SKM-1 treated with dmso at 0.1 percent for 144 hours (cell line): Measurements from ENCODE around the gene C1QTNF12.

Experiments
- DNase-seq: peaks from one replicate; lab custom pipeline; 2025; ENCODE audit not compliant: unreplicated experiment; lab: John Stamatoyannopoulos, UW

Gene C1QTNF12, protein sequence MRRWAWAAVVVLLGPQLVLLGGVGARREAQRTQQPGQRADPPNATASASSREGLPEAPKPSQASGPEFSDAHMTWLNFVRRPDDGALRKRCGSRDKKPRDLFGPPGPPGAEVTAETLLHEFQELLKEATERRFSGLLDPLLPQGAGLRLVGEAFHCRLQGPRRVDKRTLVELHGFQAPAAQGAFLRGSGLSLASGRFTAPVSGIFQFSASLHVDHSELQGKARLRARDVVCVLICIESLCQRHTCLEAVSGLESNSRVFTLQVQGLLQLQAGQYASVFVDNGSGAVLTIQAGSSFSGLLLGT

GRCh38 chr1:1246577-1247340 lies at the start of gene C1QTNF12:
TSS of gene C1QTNF12 (minus strand) at chr1:1246722. CDS start at chr1:1246690, 32 bp downstream.
- no peak for DNase-seq

GRCh38 chr1:1295154-1295923 lies 48.8 kb upstream of the C1QTNF12 start:
- DNase-seq, result no peak

DNA sequence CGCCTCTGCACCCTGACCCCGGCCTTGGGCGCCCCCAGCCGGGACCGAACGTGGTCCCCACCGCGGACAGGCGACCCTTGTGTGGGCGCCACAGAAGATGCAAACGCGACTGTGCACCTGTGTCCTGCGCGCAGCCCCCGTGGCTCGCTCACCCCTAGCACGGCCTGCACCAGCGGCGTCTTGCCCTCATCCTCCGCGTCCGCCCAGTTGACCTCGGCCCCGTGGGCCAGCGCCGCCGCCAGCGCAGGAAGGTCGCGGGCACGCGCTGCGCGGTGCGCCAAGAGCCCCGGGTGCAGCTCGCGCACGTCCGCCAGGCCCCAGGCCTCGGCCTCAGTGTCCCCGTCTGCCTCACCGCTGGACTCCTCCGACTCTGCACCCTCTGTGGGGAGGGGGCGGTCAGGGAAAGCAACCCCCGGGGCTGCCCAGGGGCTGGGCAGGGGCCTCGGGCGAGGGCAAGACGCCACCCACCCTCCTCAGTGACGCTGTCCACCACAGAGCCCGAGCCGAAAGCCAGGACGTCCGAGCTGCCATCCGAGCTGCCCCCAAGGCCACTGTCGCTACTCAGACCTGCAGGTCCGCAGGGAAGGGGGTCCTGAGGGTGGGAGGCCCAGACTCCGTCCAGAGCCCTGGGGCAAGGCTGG lies 47.8 kb upstream of the C1QTNF12 start:
- no peak for DNase-seq

DNA sequence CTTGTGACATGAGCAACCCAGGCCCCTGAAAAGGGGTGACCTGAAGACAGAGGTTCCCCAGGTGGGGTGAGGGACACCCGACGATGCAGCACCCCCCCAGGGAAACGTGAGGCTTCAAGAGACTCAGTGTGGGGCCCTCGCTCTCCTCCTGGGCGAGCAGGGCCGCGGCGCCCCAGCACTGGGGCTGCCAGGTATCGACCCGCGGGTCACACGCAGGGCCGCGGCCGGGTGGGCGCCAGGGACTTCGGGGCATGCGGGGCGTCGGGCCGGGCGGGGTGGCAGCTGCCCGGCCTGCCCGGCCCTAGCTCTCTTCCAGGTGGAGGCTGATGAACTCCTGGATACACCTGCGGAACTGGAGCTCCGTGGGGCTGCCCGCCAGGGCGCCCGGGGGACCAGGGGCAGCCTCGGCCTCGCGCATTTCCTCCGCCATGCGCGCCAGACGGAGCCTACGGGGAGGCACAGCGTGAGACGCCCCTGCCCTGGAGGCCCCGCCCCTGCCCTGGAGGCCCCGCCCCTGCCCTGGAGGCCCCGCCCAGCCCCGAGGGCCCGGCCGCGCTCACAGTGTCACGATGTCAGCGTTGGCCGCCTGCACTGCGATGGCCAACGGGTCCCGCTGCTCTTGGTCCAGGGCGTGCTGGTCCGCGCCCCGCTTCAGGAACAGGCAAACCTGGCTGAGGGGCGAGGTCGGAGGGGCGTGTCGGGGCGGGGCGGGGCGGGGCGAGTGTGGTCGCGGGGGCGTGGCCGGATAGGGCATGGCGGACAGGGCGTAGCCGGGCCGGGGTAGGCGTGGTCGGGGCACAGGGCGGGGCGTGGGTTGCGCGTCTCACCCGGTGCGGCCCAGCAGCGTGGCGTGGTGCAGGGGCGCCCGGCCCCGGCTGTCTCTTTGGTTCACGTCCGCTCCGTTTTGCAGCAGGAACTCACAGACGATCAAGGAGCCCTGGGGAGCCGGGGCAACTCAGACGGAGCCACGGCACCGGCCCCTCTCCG lies 47.0 kb upstream of the C1QTNF12 start:
- no peak for DNase-seq

DNA sequence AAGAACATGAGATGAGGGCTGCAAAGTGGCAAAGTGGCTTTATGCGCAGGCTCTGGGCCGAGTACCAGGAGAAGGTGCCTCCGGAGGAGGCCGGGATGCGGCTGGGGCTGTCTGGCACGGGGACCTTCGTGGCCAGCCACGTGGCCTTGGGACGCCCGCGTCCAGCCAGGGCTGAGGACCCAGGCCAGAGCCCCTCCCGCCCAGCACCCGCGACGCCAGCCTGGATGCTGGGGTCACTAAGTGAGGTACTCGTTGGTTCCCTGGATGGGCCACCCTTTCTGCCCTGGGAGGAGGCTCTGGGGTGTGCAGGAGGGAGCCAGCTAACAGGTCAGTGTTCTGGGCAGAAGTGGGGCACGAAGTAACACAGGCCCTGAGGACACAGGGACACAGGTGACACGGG lies 46.3 kb upstream of the C1QTNF12 start:
- no peak for DNase-seq

DNA sequence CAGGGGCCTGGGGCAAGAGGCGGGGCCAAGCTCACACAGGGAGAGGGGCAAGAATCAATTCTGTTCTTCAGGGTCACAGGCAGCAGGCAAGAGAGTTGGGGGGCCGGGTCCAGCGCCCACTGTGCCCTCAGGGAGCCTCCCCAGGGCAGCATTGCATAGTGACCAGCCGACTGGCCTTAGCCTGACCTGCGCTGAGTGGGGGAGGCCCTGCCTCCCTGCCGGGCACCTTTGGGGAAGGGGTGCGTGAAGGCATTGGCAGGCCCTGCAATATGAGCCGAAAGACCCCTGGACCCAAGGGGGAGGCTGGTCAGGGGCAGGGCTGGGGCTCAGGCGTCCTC lies 45.9 kb upstream of the C1QTNF12 start:
- DNase-seq, result no peak

DNA sequence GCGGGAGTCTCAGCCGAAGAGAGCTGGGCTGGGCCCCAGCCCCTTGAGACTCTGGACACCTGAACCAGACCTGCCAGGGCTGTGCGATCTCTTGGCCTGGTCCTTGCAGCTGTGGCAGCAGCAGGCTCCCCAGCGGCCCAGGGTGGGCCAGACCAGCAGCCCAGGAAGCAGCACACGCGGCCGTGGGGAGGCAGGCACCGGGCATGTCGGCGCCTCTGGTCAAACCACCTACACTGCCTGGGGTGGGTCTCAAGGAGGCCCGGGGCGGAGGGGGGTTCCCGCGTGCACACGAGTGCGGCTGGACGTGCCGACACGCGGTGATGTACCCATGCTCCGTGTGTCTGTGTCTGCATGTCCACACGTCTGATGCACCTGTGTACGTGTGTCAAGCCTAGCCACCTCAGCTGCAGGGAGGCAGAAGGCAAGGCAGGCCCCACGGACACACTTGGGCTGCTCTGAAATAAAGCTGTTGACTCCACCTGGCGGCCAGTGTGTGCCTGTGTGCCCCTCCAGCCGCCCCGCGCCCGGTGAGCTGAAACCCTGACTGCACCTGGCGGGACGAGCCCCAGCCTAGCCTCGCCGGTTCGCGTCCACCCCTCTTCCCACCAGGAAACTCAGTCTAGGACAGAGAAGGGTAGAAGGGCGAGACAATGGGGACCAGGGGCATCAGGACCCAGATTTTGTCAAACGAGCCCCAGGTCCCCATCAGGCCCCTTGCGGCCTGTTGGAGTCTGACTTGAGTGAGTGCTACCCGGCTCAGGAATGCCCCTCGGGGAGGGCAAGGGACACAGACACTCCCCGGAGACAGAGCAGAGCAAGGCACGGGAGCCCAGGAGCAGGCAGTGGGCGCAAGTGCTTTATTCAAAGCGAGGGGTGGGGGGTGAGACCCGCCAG lies 45.3 kb upstream of the C1QTNF12 start:
- DNase-seq, result peak; percentile 18

DNA sequence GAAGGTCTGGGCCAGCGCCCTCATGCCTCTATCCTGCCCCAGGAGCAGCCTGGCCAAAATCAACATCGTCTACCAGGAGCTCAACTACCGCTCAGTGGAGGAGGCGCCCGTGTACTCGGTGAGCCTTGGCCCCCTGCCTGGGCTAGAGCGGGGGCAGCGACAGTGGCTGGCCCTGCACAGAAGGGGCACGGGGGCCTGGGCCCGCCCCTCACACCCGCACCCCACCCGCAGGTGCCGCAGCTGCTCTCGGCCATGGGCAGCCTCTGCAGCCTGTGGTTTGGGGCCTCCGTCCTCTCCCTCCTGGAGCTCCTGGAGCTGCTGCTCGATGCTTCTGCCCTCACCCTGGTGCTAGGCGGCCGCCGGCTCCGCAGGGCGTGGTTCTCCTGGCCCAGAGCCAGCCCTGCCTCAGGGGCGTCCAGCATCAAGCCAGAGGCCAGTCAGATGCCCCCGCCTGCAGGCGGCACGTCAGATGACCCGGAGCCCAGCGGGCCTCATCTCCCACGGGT lies 44.6 kb upstream of the C1QTNF12 start:
- no peak for DNase-seq

GRCh38 chr1:1290238-1290731 lies 43.8 kb upstream of the C1QTNF12 start:
- peak; percentile 23 for DNase-seq

DNA sequence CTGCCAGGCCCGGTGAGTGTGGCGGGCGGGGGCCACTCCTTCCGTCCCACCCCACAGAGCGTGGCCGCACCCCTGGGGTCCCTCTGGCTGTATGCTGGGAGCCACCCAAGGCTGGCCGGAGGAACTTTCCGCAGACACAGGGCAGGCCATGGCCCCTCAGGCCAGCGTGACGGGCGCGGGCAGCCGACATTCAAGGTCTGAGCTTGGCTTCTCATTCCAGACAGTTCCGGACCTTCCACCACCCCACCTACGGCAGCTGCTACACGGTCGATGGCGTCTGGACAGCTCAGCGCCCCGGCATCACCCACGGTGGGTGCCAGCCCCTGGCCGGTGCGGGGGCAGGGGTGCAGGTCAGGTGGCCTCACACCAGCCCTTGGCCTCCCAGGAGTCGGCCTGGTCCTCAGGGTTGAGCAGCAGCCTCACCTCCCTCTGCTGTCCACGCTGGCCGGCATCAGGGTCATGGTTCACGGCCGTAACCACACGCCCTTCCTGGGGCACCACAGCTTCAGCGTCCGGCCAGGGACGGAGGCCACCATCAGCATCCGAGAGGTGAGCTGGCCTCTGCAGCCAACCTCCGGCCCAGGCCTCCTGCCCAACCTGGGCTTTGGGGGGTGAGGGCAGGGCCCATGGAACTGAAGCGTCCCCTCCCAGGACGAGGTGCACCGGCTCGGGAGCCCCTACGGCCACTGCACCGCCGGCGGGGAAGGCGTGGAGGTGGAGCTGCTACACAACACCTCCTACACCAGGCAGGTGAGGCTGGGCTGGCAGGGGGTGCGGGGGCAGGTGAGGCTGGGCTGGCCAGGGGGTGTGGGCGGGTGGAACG lies 41.0 kb upstream of the C1QTNF12 start:
- no peak for DNase-seq

DNA sequence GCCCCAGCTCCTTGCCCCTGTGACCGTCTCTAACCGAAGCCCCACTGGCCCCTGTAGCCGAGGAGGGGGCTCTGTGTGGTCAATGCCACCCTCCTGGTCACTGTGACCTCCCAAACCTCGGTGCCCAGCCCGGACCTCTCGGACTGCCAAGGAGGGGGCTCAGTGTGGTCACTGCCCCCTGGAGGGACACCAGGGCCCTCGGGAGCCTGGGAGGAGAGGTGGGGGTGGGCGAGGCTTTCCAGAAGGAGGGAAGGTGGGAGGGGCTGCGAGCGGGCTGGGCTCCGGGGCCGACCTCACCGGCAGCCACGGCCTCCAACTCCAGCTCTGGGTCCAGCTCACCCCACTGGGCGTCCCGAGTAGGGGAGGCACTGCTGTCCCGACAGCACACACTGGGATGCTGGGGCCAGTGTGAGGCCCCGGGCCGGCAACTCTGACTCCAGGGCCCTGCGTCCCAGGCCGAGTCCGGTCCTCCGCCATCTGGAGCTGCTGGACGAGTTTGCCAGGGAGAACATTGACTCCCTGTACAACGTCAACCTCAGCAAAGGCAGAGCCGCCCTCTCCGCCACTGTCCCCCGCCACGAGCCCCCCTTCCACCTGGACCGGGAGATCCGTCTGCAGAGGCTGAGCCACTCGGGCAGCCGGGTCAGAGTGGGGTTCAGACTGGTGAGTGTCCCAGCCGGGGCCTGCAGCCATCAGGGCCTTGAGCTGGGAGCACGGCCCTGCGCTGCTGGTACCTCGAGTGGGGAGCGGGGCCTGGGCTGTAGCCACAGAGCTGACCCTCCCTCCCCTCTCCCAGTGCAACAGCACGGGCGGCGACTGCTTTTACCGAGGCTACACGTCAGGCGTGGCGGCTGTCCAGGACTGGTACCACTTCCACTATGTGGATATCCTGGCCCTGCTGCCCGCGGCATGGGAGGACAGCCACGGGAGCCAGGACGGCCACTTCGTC lies 40.1 kb upstream of the C1QTNF12 start:
- DNase-seq, result no peak

DNA sequence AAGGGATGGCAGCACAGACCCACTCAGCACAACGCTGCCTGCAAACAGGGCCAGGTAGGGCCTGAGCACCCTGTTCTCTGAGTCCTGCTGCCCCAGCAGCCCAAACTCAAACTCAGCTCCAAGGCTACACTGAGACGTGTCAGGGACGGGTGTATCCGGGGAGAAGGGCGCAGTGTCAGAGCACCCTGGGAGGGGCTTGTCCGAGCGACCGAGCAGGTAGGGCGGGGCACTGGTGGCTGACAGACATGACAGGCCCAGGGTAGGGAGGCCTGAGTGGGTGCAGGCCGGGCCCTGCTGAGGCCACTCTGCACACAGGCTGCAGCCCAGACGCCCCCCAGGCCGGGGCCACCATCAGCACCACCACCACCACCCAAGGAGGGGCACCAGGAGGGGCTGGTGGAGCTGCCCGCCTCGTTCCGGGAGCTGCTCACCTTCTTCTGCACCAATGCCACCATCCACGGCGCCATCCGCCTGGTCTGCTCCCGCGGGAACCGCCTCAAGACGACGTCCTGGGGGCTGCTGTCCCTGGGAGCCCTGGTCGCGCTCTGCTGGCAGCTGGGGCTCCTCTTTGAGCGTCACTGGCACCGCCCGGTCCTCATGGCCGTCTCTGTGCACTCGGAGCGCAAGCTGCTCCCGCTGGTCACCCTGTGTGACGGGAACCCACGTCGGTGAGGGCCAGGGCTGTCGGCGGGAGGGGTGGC lies 39.2 kb upstream of the C1QTNF12 start:
- DNase-seq, result no peak

DNA sequence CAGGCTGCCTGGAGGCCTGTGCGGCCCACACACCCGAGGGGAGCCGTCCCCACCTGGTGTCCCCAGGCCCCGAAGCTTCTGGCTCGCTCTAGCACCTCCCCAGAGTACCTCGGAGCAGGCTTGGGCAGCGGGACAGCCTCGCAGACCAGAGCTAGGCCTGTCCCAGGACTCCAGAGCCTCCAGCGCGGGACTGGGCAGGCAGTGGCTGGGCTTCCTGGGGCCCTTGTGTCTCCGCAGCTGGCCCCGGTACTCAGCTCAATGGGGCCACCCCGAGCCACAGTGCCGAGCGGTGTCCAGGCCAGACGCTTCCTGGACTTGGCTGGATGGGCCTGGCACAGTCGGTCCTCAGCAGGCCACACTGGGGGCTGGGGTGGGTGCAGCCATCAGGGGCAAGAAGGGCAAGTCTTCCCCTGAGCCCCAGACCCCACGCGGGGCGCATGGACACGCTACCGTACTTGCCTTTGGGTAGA lies 38.6 kb upstream of the C1QTNF12 start:
- no peak for DNase-seq

- DNase-seq, result no peak
Observed at GRCh38 chr1:1284221-1285101, 37.9 kb upstream of the C1QTNF12 start.

DNA sequence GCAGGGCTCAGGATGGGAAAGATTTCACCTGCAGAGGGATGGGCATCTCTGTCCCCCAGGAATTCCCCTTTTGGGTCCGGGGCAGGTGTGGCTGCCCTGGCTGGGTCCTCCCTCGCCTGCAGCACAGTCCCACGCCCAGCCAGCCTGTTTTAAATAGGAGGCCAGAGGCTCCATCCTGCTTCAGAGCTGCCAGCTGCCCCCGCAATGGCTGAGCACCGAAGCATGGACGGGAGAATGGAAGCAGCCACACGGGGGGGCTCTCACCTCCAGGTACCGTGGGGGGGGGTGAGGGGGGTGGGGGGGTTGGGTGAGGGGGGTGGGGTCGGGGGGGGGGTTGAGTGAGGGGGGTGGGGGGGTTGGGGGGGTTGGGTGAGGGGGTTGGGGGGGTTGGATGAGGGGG lies 37.3 kb upstream of the C1QTNF12 start:
- no peak for DNase-seq
